GM10266 (cell line): Measurements from ENCODE around the gene PBRM1.

Source experiments
- DNase-seq: peaks from one replicate; pipeline ENCODE4 v3.0.0; 2012; ENCODE audit errors: extremely low spot score
- CTCF ChIP-seq: IDR thresholded peaks from 2 replicates; pipeline ENCODE4 v1.5.1; 2012; ENCODE audit warnings: mild to moderate bottlenecking, low read depth; ENCODE audit not compliant: control insufficient read depth, insufficient read depth; ENCODE audit errors: missing control alignments

PBRM1 gene

GRCh38 chr3:52502808-52503350 lies 182.8 kb downstream of the PBRM1 start:
- no peak for TF ChIP-seq CTCF
- DNase-seq, result no peak

GRCh38 chr3:52502001-52502400 lies 183.7 kb downstream of the PBRM1 start:
- TF ChIP-seq CTCF, result no peak

GRCh38 chr3:52501046-52501445 lies 184.7 kb downstream of the PBRM1 start:
- TF ChIP-seq CTCF, result no peak
- no peak for DNase-seq

More at GRCh38 chr3:52502001-52502400, 183.7 kb downstream of the PBRM1 start:
- DNase-seq, result no peak

- DNase-seq, result no peak
These were observed 187.3 kb downstream of the PBRM1 start for GRCh38 chr3:52498137-52499054.

GRCh38 chr3:52495777-52496602 lies 189.7 kb downstream of the PBRM1 start:
- no peak for TF ChIP-seq CTCF
- no peak for DNase-seq

More at GRCh38 chr3:52498137-52499054, 187.3 kb downstream of the PBRM1 start:
- TF ChIP-seq CTCF, result no peak
